D721Med (cell line): ENCODE results near the gene RBM5.

ENCODE experiments used
- DNase-seq: peaks from one replicate; pipeline ENCODE4 v3.0.0; 2011; ENCODE audit warnings: low spot score; ENCODE audit not compliant: insufficient read length
- FAIRE-seq: peaks from 2 replicates; lab custom pipeline; 2011; peaks lifted over from hg19 to GRCh38; lab: Jason Lieb, UNC
- CTCF ChIP-seq: IDR thresholded peaks from 2 replicates; pipeline ENCODE4 v1.5.1; 2012; ENCODE audit warnings: mild to moderate bottlenecking, control low read depth; ENCODE audit not compliant: insufficient read depth; ENCODE audit errors: missing control alignments

Gene RBM5

GRCh38 chr3:50121072-50122032, 32.6 kb downstream of the RBM5 start:
- FAIRE-seq (peak; percentile 46), DNase-seq (peak; percentile 86)
- peak; percentile 78 for TF ChIP-seq CTCF

GRCh38 chr3:50122071-50122470, 33.4 kb downstream of the RBM5 start:
- no peak for DNase-seq
- peak; percentile 10 for TF ChIP-seq CTCF
- no peak for FAIRE-seq

- TF ChIP-seq CTCF = no peak
- DNase-seq = no peak
- no peak for FAIRE-seq
These were observed 34.1 kb downstream of the RBM5 start for GRCh38 chr3:50122661-50123391.

- FAIRE-seq = no peak
- no peak for DNase-seq
- no peak for TF ChIP-seq CTCF
These were observed 34.8 kb downstream of the RBM5 start for GRCh38 chr3:50123394-50124051.

- TF ChIP-seq CTCF = no peak
- DNase-seq (no peak), FAIRE-seq (no peak)
These were observed 35.5 kb downstream of the RBM5 start for GRCh38 chr3:50124052-50124799.

GRCh38 chr3:50124800-50125178, 36.1 kb downstream of the RBM5 start:
- no peak for DNase-seq
- FAIRE-seq = no peak
- no peak for TF ChIP-seq CTCF
